GM20000 (cell line): ENCODE results near the gene SORBS1.

Source experiments
- DNase-seq: peaks from one replicate; pipeline ENCODE4 v3.0.0; 2012; ENCODE audit warnings: low spot score
- CTCF ChIP-seq: IDR thresholded peaks from 2 replicates; pipeline ENCODE4 v1.5.1; 2012; ENCODE audit warnings: mild to moderate bottlenecking, control low read depth; ENCODE audit errors: extremely low read depth, missing control alignments

SORBS1 gene

GRCh38 chr10:95324436-95325268 is 236.5 kb downstream of the SORBS1 start:
- TF ChIP-seq CTCF, result no peak
- DNase-seq, result no peak

GRCh38 chr10:95321554-95322301 is 239.4 kb downstream of the SORBS1 start:
- no peak for DNase-seq

GRCh38 chr10:95319239-95319638 is 241.9 kb downstream of the SORBS1 start:
- TF ChIP-seq CTCF, result no peak
- no peak for DNase-seq

More at GRCh38 chr10:95321554-95322301, 239.4 kb downstream of the SORBS1 start:
- no peak for TF ChIP-seq CTCF

- no peak for TF ChIP-seq CTCF
- no peak for DNase-seq
Measured at GRCh38 chr10:95315509-95315908, 245.7 kb downstream of the SORBS1 start.

GRCh38 chr10:95314192-95314918 is 246.8 kb downstream of the SORBS1 start:
- TF ChIP-seq CTCF, result no peak
- DNase-seq, result no peak

- DNase-seq, result no peak
- TF ChIP-seq CTCF, result no peak
Measured at GRCh38 chr10:95312986-95313495, 248.1 kb downstream of the SORBS1 start.

GRCh38 chr10:95312257-95312656 is 248.9 kb downstream of the SORBS1 start:
- no peak for TF ChIP-seq CTCF
- DNase-seq, result no peak
